Activated CD8-positive, alpha-beta T cell treated with anti-CD3 and anti-CD28 coated beads, Interleukin-2, amount 10 ng/mL, durations not matched to agents 7 days and 5 days (primary cell): ENCODE results near the gene RNF121. TPM values are rescaled to one million over a fixed set of nuclear protein-coding genes. Genes with fewer than 3 reads are reported as not detected.

ENCODE experiments used
- ATAC-seq: fragments of 150-1000 bp; cut with Tn5 transposase; one replicate; pipeline ENCODE4 v1.10.0; 2021; ENCODE audit warnings: moderate library complexity
- CTCF ChIA-PET: fragments of 350-600 bp; sonication (Branson Sonifier 250); formaldehyde crosslinking; loops from one replicate; lab custom pipeline; 2021; ENCODE audit warnings: antibody characterized with exemption; lab: Charles Lee
- POLR2A ChIA-PET: fragments of 350-600 bp; sonication (Branson Sonifier 250); formaldehyde crosslinking; loops from one replicate; lab custom pipeline; 2021; ENCODE audit warnings: antibody characterized with exemption; lab: Charles Lee
- DNase-seq: peaks from one replicate; pipeline ENCODE4 v3.0.0-alpha.2; 2020
- H3K27ac Mint-ChIP-seq: one replicate; pipeline ENCODE4 v1.8.0; 2021; ENCODE audit warnings: mild to moderate bottlenecking, mixed read lengths
- H3K27me3 Mint-ChIP-seq: one replicate; pipeline ENCODE4 v1.8.0; 2021; ENCODE audit warnings: low read depth, mixed read lengths
- H3K36me3 Mint-ChIP-seq: one replicate; pipeline ENCODE4 v1.8.0; 2021; ENCODE audit warnings: low read depth, mixed read lengths
- H3K4me1 Mint-ChIP-seq: one replicate; pipeline ENCODE4 v1.8.0; 2021; ENCODE audit warnings: low read depth, mixed read lengths
- H3K4me3 Mint-ChIP-seq: one replicate; pipeline ENCODE4 v1.8.0; 2021; ENCODE audit warnings: mild to moderate bottlenecking, mixed read lengths
- H3K9me3 Mint-ChIP-seq: one replicate; pipeline ENCODE4 v1.8.0; 2022; ENCODE audit warnings: mixed read lengths; ENCODE audit not compliant: insufficient read depth
- total RNA-seq, 2 experiments: library from RNA; stranded (reverse); gene quantifications; one replicate each; pipeline ENCODE4 v1.2.3, GENCODE V29; 2021

Gene RNF121
- total RNA-seq, 2 experiments from 2014 or later = 24.8 to 29.9 TPM

DNA sequence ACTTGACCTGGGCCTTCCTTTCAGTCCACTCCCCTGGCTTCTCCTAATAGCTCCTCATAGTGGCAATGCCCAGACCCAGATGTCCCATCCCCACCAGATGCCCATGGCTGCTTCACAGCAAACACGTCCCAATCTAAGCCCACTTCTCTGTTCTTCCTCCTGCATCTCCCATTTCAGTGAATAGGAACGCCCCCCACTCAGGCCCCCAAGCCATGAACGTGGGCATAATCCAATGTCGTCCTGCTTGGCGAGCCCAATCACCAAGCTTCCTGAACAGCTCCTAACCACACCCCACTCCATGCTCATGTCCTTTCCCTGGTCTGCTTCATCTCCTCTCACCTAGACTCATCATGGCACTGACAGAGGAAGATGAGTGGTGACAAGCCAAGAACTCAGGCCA, 78.7 kb downstream of the RNF121 start:
- Mint-ChIP-seq H3K27ac (peak overlapping the region; percentile 41), H3K9me3 (no peaks in the 10 kb centered on the region), H3K36me3 (peaks cover 66% of the 10 kb centered on the region), H3K4me1 (no peaks in the 10 kb centered on the region), H3K4me3 (no peak overlapping the region), H3K27me3 (no peaks in the 10 kb centered on the region)
- ChIA-PET POLR2A (interaction anchor here (0.7 to 2.1 kb wide), 2 partner anchors 8 to 13 kb away, joined by 4 to 7 read pairs; no protein-coding TSS in a partner anchor), CTCF (interaction anchor here (0.6 to 1.3 kb wide), 3 partner anchors 31 to 77 kb away, joined by 3 to 4 read pairs (median 4); no protein-coding TSS in a partner anchor)
- DNase-seq (no peak), ATAC-seq (no peak)

DNA sequence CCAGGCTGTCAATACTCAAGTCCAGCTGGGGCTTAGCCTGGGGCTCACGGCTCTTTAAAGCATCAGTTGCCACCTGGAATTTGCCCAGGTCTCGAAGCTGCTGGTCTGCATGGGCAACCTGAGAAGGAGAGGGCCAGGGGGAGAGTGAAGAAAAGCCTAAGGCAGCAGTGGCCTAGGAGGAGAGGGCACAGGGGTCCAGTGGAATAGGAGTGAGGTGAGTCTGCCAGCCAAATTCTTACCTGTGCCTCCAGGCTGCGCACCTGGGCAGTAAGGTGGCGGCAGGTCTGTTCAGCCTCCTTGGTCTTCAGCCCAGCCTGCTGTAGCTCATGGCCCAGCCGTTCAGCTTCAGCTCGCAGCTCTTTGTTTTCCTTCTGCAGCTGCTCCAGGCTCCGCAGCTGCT, 79.9 kb downstream of the RNF121 start:
- ATAC-seq (no peak), DNase-seq (no peak)
- no peaks in the 10 kb centered on the region for H3K9me3 Mint-ChIP-seq
- no peaks in the 10 kb centered on the region for H3K27me3 Mint-ChIP-seq
- CTCF ChIA-PET = interaction anchor here (1.4 kb wide), 1 partner anchor 16 kb away, joined by 9 read pairs; no protein-coding TSS in a partner anchor
- H3K4me3 Mint-ChIP-seq = no peak overlapping the region
- peaks cover 65% of the 10 kb centered on the region for H3K36me3 Mint-ChIP-seq
- H3K27ac Mint-ChIP-seq = no peak overlapping the region
- POLR2A ChIA-PET = interaction anchor here (2.1 kb wide), 1 partner anchor 9 kb away, joined by 7 read pairs; no protein-coding TSS in a partner anchor
- H3K4me1 Mint-ChIP-seq = no peaks in the 10 kb centered on the region

DNA sequence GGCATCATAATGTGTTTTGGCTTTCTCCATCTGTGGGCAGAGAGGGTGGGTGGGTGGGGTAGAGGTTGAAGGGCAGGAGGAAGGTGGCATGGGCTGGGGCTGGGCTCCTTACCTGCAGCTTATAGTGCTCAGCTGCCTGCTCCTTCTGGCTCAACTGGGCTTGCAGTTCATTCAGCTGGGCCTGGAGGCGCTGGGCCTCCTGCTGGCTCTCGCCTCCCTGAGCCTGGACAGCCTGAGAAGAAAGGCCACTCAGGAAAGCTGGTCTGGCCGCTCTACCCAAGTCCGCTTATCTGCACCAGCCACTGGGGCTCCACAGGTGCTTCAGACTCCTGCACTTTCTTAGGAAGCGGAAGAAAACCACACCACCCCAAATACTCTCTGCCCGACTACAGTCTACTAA, 80.3 kb downstream of the RNF121 start:
- peaks cover 63% of the 10 kb centered on the region for H3K36me3 Mint-ChIP-seq
- no peaks in the 10 kb centered on the region for H3K27me3 Mint-ChIP-seq
- ChIA-PET CTCF (interaction anchor here (1.4 kb wide), 1 partner anchor 16 kb away, joined by 9 read pairs; no protein-coding TSS in a partner anchor), POLR2A (interaction anchor here (2.1 kb wide), 1 partner anchor 10 kb away, joined by 7 read pairs; no protein-coding TSS in a partner anchor)
- DNase-seq (no peak), ATAC-seq (no peak)
- no peaks in the 10 kb centered on the region for H3K4me1 Mint-ChIP-seq
- H3K9me3 Mint-ChIP-seq = no peaks in the 10 kb centered on the region
- peak overlapping the region; percentile 67 for H3K27ac Mint-ChIP-seq
- no peak overlapping the region for H3K4me3 Mint-ChIP-seq

DNA sequence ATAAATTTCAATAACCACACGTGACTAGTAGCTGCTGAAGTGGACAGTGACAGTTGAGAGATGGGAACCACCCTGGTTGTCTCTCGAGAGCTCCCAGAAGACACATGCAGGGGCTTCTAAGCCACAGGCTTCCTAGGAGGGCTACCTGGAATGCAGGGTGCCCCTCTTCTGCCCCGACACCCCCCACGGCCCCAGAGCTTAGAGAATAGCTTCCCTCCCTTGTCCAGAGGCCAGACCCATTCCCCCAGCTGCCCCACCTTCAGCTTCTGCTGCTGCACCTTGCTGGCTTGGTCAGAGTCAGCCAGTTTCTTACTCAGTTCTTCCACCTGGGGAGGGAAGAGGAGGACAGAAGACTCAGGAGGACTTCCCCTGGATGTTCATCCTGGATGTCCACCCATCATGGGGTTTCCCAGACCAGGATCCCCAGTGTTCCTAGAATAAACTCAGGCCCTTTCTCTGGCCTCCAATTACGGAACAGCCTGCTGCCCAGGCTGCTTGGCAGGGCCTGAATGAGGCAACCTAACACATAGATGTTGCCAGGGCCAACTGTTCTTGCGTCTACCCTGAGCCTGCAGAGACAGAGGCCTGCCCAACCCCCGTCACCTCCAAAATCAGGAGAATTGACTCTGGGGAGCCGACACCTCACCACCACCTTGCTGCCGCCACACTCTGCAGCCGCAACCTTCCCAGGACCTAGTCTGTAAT, 81.8 kb downstream of the RNF121 start:
- ChIA-PET CTCF (interaction anchor here (0.5 to 0.6 kb wide), 2 partner anchors 173 to 421 kb away, joined by 3 read pairs; no protein-coding TSS in a partner anchor), POLR2A (interaction anchor here (0.6 kb wide), 1 partner anchor 10 kb away, joined by 6 read pairs; no protein-coding TSS in a partner anchor)
- Mint-ChIP-seq H3K27me3 (no peaks in the 10 kb centered on the region), H3K36me3 (peaks cover 66% of the 10 kb centered on the region), H3K9me3 (no peaks in the 10 kb centered on the region), H3K4me3 (no peak overlapping the region), H3K4me1 (no peaks in the 10 kb centered on the region), H3K27ac (no peak overlapping the region)
- no peak for ATAC-seq
- no peak for DNase-seq

DNA sequence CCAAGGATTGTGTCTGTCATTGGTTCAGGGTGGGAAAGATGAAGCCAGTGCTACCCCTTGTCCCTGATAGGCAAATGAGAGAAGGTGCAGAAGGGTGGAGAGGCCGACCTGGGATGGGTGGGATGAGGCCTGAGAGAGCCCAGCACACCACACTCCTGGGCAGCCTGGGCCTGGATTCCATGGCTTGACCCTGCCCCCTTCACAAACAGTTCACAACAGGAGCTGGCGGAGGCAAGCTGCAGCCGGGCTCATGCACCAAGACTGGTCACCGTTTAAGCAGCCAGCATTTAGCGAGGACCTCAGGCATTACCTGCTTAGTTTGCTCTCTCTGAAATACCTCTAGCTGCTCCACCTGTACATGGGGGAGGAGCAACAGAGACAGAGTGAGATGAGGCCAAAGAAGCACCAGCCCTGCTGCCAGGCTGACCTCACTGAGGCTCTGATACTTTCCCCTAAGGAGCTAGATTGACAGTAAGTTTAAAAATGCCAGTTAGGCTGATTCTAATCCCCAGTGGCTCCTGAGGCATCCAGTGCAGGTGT, 83.3 kb downstream of the RNF121 start:
- ChIA-PET CTCF (interaction anchor here (1.2 kb wide), 1 partner anchor 34 kb away, joined by 7 read pairs; no protein-coding TSS in a partner anchor), POLR2A (interaction anchor here (0.6 to 1.0 kb wide), 2 partner anchors 16 to 214 kb away, joined by 3 to 4 read pairs; no protein-coding TSS in a partner anchor)
- ATAC-seq (no peak), DNase-seq (no peak)
- Mint-ChIP-seq H3K36me3 (peaks cover 70% of the 10 kb centered on the region), H3K4me3 (no peak overlapping the region), H3K27me3 (no peaks in the 10 kb centered on the region), H3K27ac (no peak overlapping the region), H3K4me1 (no peaks in the 10 kb centered on the region), H3K9me3 (no peaks in the 10 kb centered on the region)

DNA sequence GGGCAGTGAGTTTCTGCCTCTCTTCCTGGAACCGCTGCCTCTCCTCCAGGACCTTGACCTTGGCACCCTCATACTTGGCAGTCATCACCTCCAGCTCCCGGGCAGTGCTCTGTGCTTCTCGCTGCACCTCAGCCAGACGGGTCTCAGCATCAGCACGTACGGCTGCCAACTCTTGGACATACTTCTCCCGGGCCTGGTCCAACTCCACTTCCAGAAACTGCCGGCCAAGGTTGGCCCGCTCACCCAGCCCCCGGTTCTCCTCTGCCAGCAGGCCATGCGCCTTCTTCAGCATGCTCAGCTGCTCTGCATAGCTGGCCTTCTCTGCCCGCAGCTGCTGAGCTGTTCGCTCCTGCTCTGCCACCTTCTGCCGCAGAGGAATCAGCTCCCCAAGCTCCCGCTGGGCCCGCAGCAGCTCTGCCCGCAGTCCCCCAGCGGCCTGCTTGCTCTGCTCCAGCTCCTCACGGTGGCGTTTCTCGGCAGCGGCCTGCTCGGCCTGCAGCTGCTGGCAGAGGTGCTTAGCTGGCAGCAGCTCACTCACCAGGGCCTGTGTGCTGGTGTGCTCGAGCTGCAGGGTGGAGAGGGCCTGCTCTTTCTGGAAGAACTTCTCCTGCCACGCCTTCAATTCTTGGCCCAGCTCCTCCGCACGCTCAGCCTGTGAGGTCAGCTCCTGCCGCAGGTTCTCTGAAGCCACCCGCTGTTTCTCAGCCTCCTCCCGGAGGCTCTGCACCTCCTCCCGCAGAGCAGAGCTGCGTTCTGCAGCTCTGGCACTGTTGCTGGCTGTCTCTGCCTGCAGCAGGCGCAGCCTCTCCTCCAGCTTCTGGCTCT, 84.3 kb downstream of the RNF121 start:
- H3K27me3 Mint-ChIP-seq = no peaks in the 10 kb centered on the region
- no peaks in the 10 kb centered on the region for H3K9me3 Mint-ChIP-seq
- H3K4me3 Mint-ChIP-seq = no peak overlapping the region
- no peak overlapping the region for H3K27ac Mint-ChIP-seq
- DNase-seq (no peak), ATAC-seq (no peak)
- peaks cover 70% of the 10 kb centered on the region for H3K36me3 Mint-ChIP-seq
- no peaks in the 10 kb centered on the region for H3K4me1 Mint-ChIP-seq
- ChIA-PET CTCF (interaction anchor here (1.2 kb wide), 2 partner anchors 13 to 35 kb away, joined by 7 read pairs; no protein-coding TSS in a partner anchor), POLR2A (interaction anchor here (0.6 to 1.4 kb wide), 3 partner anchors 9 to 213 kb away, joined by 3 to 5 read pairs (median 4); no protein-coding TSS in a partner anchor)

DNA sequence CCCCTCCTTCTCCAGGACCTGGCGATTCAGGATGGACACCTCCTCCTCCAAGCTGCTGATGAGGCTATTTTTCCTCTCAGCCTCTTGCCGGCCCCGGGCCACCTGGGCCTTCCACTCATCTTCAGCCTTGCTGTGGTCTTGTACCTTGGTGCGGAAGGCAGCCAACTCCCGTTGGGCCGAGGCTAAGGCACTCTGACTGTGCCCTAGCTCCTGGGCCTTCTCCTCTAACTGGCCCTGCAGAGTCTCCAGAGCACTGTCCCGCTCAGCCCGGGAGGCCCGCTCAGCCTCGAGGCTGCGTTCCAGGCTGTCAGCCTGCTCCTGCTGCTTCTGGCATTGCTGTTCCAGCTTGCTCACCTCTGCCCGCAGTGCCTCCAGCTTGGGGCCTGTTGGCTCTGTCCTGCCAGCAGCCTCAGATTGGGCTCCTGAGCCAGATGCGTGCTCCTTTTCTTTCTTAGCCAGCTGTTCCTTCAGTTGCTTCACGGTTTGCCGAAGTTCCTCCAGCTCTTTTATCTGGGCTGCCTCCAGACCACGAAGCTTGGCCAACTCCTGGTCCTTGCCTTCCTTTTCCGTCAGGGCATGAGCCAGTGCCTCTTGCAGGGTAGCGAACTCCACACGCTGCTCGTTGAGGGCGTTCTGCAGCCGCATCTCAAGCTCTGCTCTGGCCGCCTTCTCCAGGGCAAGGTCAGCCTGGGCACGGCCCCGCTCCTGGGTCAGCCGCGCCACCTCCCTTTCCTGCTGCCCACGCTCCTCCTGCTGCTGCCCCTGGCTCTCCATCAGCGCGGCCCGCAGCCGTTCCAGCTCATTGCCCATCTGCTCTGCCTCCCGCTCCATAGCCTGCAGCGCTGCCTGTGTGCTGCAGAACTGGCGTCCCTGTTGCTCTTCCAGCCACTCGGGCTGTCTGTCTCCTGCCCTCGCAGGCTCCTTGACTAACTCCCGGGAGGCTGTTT, 85.2 kb downstream of the RNF121 start:
- no peak for DNase-seq
- POLR2A ChIA-PET = interaction anchor here (0.6 to 1.4 kb wide), 3 partner anchors 10 to 26 kb away, joined by 3 to 5 read pairs (median 3); no protein-coding TSS in a partner anchor
- H3K36me3 Mint-ChIP-seq = peaks cover 72% of the 10 kb centered on the region

DNA sequence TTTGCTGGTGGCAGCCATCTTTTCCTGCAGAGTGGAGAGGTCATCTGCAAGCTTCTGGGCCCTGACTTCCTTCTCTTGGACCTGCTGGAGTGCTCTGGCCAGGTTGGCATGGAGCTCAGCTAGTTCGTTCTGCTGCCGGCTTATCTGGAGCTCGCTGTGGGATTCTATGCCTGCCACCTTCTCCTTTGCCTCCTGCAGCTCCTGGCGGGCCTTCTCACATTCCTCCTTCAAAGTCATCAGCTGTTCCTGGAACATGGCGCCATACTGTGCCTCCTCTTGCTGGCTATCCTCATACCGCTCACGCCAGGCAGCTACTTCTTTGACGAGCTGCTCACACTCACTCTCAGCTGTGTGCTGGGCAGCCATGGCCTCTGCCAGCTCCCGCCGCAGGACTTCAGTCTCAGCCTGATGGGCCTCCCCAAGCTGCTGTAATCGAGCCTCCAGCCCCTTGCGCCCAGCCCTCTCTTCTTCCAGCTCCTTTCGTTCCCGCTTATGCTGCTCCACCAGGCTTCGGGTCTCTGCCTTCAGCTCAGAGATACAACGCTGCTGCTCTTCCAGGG, 86.0 kb downstream of the RNF121 start:
- Mint-ChIP-seq H3K9me3 (no peaks in the 10 kb centered on the region), H3K4me3 (no peak overlapping the region), H3K27ac (peak overlapping the region; percentile 45), H3K27me3 (no peaks in the 10 kb centered on the region), H3K4me1 (no peaks in the 10 kb centered on the region), H3K36me3 (peaks cover 70% of the 10 kb centered on the region)
- CTCF ChIA-PET = interaction anchor here (0.8 to 3.5 kb wide), 6 partner anchors 10 to 129 kb away, joined by 3 to 27 read pairs (median 4); no protein-coding TSS in a partner anchor
- POLR2A ChIA-PET = interaction anchor here (1.2 to 1.4 kb wide), 4 partner anchors 11 to 25 kb away, joined by 3 to 5 read pairs (median 4); partner anchors contain the start of gene IL18BP
- DNase-seq (no peak), ATAC-seq (no peak)

More for the DNA sequence above, 85.2 kb downstream of the RNF121 start:
- no peaks in the 10 kb centered on the region for H3K4me1 Mint-ChIP-seq
- ATAC-seq = no peak
- no peaks in the 10 kb centered on the region for H3K27me3 Mint-ChIP-seq
- no peak overlapping the region for H3K4me3 Mint-ChIP-seq
- CTCF ChIA-PET = interaction anchor here (1.2 to 3.5 kb wide), 3 partner anchors 11 to 36 kb away, joined by 7 to 27 read pairs (median 24); no protein-coding TSS in a partner anchor
- H3K9me3 Mint-ChIP-seq = no peaks in the 10 kb centered on the region
- H3K27ac Mint-ChIP-seq = peak overlapping the region; percentile 45

DNA sequence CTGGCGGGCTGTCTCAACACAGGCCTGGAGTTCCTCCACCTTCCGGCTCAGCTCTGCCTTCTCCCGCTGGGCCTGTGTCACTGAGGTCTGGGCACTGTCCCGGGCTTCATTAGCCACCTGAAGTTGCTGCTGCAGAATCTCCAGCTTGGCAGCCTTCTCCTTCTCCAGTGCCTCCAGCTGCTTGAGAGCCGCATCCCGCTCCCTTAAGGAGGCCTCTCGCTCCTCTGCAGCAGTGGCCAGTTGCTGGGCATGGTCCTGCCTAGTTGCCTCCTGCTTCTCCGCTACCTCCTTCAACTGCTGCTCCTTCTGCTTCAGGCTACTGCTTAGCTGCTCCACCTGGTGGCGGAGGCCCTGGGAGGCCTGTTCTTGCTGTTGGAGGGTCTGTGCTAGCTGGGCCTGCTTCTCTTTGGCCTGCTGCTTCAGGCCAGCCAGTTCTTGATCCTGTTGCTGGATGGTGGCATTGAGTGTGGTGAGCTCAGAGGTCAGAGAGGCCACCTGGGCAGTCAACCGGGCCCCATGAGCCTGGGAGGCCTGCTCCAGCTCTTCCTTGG, 86.7 kb downstream of the RNF121 start:
- DNase-seq (peak; percentile 32), ATAC-seq (no peak)
- Mint-ChIP-seq H3K9me3 (no peaks in the 10 kb centered on the region), H3K4me3 (no peak overlapping the region), H3K36me3 (peaks cover 71% of the 10 kb centered on the region), H3K27me3 (no peaks in the 10 kb centered on the region), H3K27ac (no peak overlapping the region), H3K4me1 (no peaks in the 10 kb centered on the region)
- ChIA-PET POLR2A (interaction anchor here (1.2 to 1.4 kb wide), 3 partner anchors 12 to 25 kb away, joined by 3 to 4 read pairs (median 4); partner anchors contain the start of gene IL18BP), CTCF (interaction anchor here (0.8 to 3.5 kb wide), 7 partner anchors 9 to 128 kb away, joined by 3 to 27 read pairs (median 3); no protein-coding TSS in a partner anchor)
